ENCODE data around the gene SHOX.
"Not testable (repeated sequence)": the region's sequence is repeated elsewhere in the genome, so short reads cannot be mapped to it uniquely, and the experiment has no call there.

Gene SHOX

GRCh38 chrX:622802-623201, 7.8 kb upstream of the SHOX start:
- not testable (repeated sequence) for DNase-seq

GRCh38 chrX:623268-623598, 7.4 kb upstream of the SHOX start:
- no peak for DNase-seq

- DNase-seq = no peak
Observed at GRCh38 chrX:623599-624315, 6.8 kb upstream of the SHOX start.

GRCh38 chrX:625137-625691, 5.4 kb upstream of the SHOX start:
- DNase-seq = no peak

- DNase-seq = not testable (repeated sequence)
Observed at GRCh38 chrX:626047-626446, 4.5 kb upstream of the SHOX start.

GRCh38 chrX:626745-627509, 3.7 kb upstream of the SHOX start:
- DNase-seq = no peak

- no peak for DNase-seq
Observed at GRCh38 chrX:627510-627981, 3.0 kb upstream of the SHOX start.

GRCh38 chrX:627995-628394, 2.6 kb upstream of the SHOX start:
- no peak for DNase-seq

- DNase-seq = no peak
Observed at GRCh38 chrX:629230-630006, 1.2 kb upstream of the SHOX start.

GRCh38 chrX:630007-630611, 482 bp upstream of the SHOX start:
- no peak for DNase-seq

- DNase-seq = no peak
Observed at GRCh38 chrX:631802-632365, 1.3 kb downstream of the SHOX start.

GRCh38 chrX:632366-633042, 1.9 kb downstream of the SHOX start:
- DNase-seq = no peak

GRCh38 chrX:633043-633984, 2.7 kb downstream of the SHOX start:
- DNase-seq = no peak

GRCh38 chrX:633985-634958, 3.7 kb downstream of the SHOX start:
- no peak for DNase-seq

- no peak for DNase-seq
Observed at GRCh38 chrX:635428-636090, 5.0 kb downstream of the SHOX start.

- no peak for DNase-seq
Observed at GRCh38 chrX:636981-637659, 6.5 kb downstream of the SHOX start.

- no peak for DNase-seq
Observed at GRCh38 chrX:637660-638481, 7.3 kb downstream of the SHOX start.

Measured in activated T-cell treated with anti-CD3 and anti-CD28 coated beads, Interleukin-2, amount 50 U/mL, for 48 hours (primary cell).